HEK293 (cell line): ENCODE measurements around the gene AGPAT4.

ENCODE experiments used
- GFI1B ChIP-seq: fragments of 450-650 bp; formaldehyde crosslinking; IDR thresholded peaks from 2 replicates; pipeline ENCODE4 v1.5.1; 2016; ENCODE audit warnings: missing biosample characterization, missing genetic modification characterization
- KLF16 ChIP-seq: fragments of 450-650 bp; formaldehyde crosslinking; IDR thresholded peaks from 2 replicates; pipeline ENCODE4 v1.5.1; 2017; ENCODE audit warnings: missing biosample characterization, missing genetic modification characterization
- PRDM1 ChIP-seq: fragments of 450-650 bp; formaldehyde crosslinking; IDR thresholded peaks from 2 replicates; pipeline ENCODE4; 2016; ENCODE audit warnings: missing biosample characterization, missing genetic modification characterization
- SCRT1 ChIP-seq: fragments of 450-650 bp; formaldehyde crosslinking; IDR thresholded peaks from 2 replicates; pipeline ENCODE4 v1.5.1; 2016; ENCODE audit warnings: missing biosample characterization, missing genetic modification characterization, borderline replicate concordance
- TCF7L2 ChIP-seq: IDR thresholded peaks from 2 replicates; pipeline ENCODE4 v1.6.1; 2011; ENCODE audit warnings: low read depth, mild to moderate bottlenecking, inconsistent platforms, low read length, moderate library complexity, borderline replicate concordance
- ZBTB17 ChIP-seq: fragments of 450-650 bp; formaldehyde crosslinking; IDR thresholded peaks from 2 replicates; pipeline ENCODE4 v1.5.1; 2016; ENCODE audit warnings: missing biosample characterization, missing genetic modification characterization
- ZBTB21 ChIP-seq: fragments of 450-650 bp; formaldehyde crosslinking; IDR thresholded peaks from 2 replicates; pipeline ENCODE4 v1.5.1; 2017; ENCODE audit warnings: missing biosample characterization, missing genetic modification characterization
- ZBTB44 ChIP-seq: fragments of 450-650 bp; IDR thresholded peaks from 2 replicates; pipeline ENCODE4 v1.5.1; 2018; ENCODE audit warnings: missing biosample characterization, mild to moderate bottlenecking, missing genetic modification characterization
- ZFP69B ChIP-seq: fragments of 450-650 bp; formaldehyde crosslinking; IDR thresholded peaks from 2 replicates; pipeline ENCODE4 v1.5.1; 2016; ENCODE audit warnings: missing biosample characterization, missing genetic modification characterization
- ZNF114 ChIP-seq: fragments of 450-650 bp; formaldehyde crosslinking; IDR thresholded peaks from 2 replicates; pipeline ENCODE4 v1.5.0; 2017; ENCODE audit warnings: missing biosample characterization, missing genetic modification characterization
- ZNF169 ChIP-seq: fragments of 450-650 bp; formaldehyde crosslinking; IDR thresholded peaks from 2 replicates; pipeline ENCODE4 v1.5.1; 2016; ENCODE audit warnings: missing biosample characterization, missing genetic modification characterization
- ZNF239 ChIP-seq: fragments of 450-650 bp; formaldehyde crosslinking; IDR thresholded peaks from 2 replicates; pipeline ENCODE4 v1.5.1; 2016; ENCODE audit warnings: missing biosample characterization, missing genetic modification characterization
- ZNF341 ChIP-seq: fragments of 450-650 bp; formaldehyde crosslinking; IDR thresholded peaks from 2 replicates; pipeline ENCODE4; 2016; ENCODE audit warnings: low read depth, missing biosample characterization, missing genetic modification characterization
- ZNF391 ChIP-seq: fragments of 450-650 bp; formaldehyde crosslinking; IDR thresholded peaks from 2 replicates; pipeline ENCODE4 v1.5.1; 2016; ENCODE audit warnings: low read depth, missing biosample characterization, missing genetic modification characterization, borderline replicate concordance
- ZNF473 ChIP-seq: fragments of 450-650 bp; formaldehyde crosslinking; IDR thresholded peaks from 2 replicates; pipeline ENCODE4 v1.5.1; 2017; ENCODE audit warnings: missing biosample characterization, missing genetic modification characterization
- ZNF544 ChIP-seq: fragments of 450-650 bp; formaldehyde crosslinking; IDR thresholded peaks from 2 replicates; pipeline ENCODE4 v1.5.0; 2017; ENCODE audit warnings: missing biosample characterization, missing genetic modification characterization
- ZNF561 ChIP-seq: fragments of 450-650 bp; IDR thresholded peaks from 2 replicates; pipeline ENCODE4 v1.5.1; 2018; ENCODE audit warnings: missing biosample characterization, missing genetic modification characterization, borderline replicate concordance
- ZNF585B ChIP-seq: fragments of 450-650 bp; formaldehyde crosslinking; IDR thresholded peaks from 2 replicates; pipeline ENCODE4 v1.5.1; 2016; ENCODE audit warnings: missing biosample characterization, missing genetic modification characterization
- ZNF610 ChIP-seq: fragments of 450-650 bp; formaldehyde crosslinking; IDR thresholded peaks from 2 replicates; pipeline ENCODE4 v1.5.1; 2016; ENCODE audit warnings: missing biosample characterization, missing genetic modification characterization, borderline replicate concordance
- ZNF623 ChIP-seq: fragments of 450-650 bp; formaldehyde crosslinking; IDR thresholded peaks from 2 replicates; pipeline ENCODE4 v1.5.1; 2016; ENCODE audit warnings: missing biosample characterization, missing genetic modification characterization
- ZNF664 ChIP-seq: fragments of 450-650 bp; formaldehyde crosslinking; IDR thresholded peaks from 2 replicates; pipeline ENCODE4 v1.5.1; 2016; ENCODE audit warnings: missing biosample characterization, missing genetic modification characterization
- ZNF768 ChIP-seq: fragments of 450-650 bp; formaldehyde crosslinking; IDR thresholded peaks from 2 replicates; pipeline ENCODE4 v1.5.1; 2018; ENCODE audit warnings: missing biosample characterization, mild to moderate bottlenecking, missing genetic modification characterization
- ZNF843 ChIP-seq: fragments of 450-650 bp; formaldehyde crosslinking; IDR thresholded peaks from 2 replicates; pipeline ENCODE4 v1.5.1; 2016; ENCODE audit warnings: missing biosample characterization, missing genetic modification characterization
- ZXDB ChIP-seq: fragments of 450-650 bp; formaldehyde crosslinking; IDR thresholded peaks from 2 replicates; pipeline ENCODE4 v1.5.1; 2016; ENCODE audit warnings: missing biosample characterization, missing genetic modification characterization
- TF ChIP-seq, protein P1 (sequence below): fragments of 450-650 bp; formaldehyde crosslinking; IDR thresholded peaks from 2 replicates; pipeline ENCODE4 v1.5.1; 2017; ENCODE audit warnings: missing biosample characterization, mild to moderate bottlenecking, missing genetic modification characterization, moderate library complexity
- TF ChIP-seq, protein P2 (sequence below): fragments of 450-650 bp; formaldehyde crosslinking; IDR thresholded peaks from 2 replicates; pipeline ENCODE4 v1.5.1; 2016; ENCODE audit warnings: missing biosample characterization, missing genetic modification characterization
- TF ChIP-seq, protein P3 (sequence below): fragments of 450-650 bp; formaldehyde crosslinking; IDR thresholded peaks from 2 replicates; pipeline ENCODE4 v1.5.1; 2016; ENCODE audit warnings: missing biosample characterization, missing genetic modification characterization
- TF ChIP-seq, protein P4 (sequence below): sonication (generic); formaldehyde crosslinking; IDR thresholded peaks from 2 replicates; pipeline ENCODE4 v1.8.1; 2022; ENCODE audit warnings: mild to moderate bottlenecking, moderate library complexity, missing genetic modification reagents
- TF ChIP-seq, protein P5 (sequence below): fragments of 450-650 bp; formaldehyde crosslinking; IDR thresholded peaks from 2 replicates; pipeline ENCODE4 v1.5.1; 2016; ENCODE audit warnings: missing biosample characterization, missing genetic modification characterization, low read depth

The AGPAT4 gene

DNA sequence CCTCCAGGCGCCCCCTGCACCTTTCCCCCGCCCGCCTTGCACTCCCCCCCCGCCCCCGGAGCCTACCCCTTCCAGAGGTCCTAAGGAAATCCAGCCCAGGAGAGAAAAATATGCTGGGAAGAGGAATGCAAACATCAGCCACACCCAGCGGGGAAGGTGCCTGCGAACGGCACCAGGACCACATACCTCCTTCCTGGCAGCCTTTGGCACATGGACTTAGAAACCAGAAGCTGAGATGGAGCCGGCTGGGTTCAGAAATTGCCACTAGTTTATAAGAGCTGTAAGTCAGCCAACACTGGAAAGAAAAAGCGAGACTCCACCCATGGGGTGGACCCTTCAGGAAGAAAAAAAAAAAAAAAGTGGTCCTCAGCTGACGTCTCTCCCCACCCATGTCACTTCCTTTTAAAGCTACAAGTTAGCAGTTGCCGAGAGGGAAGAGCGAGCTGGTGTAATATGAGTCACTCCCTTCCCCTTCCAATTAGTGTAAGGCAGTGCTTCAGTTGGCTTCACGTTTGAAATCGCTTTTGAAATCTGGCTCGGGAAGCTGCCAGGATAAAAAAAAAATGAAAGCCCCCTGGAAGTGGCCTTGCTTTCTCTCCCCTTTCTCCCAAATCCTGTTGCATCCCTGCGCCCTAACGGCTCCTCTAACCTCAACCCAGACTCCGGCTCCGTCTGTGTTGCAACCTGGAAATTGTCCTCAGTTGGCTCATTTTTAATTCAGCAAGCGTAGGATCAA lies at the start of gene AGPAT4 (continued):
- TF ChIP-seq ZNF561 (tag by site-specific recombination) = 0 out of 2 replicates have a peak, but pooled peaks have one; percentile 48
- TF ChIP-seq ZNF585B (tag by site-specific recombination) = no peak
- peak; percentile 80 for TF ChIP-seq ZFP69B (tag by site-specific recombination)
- TF ChIP-seq, protein P1, sequence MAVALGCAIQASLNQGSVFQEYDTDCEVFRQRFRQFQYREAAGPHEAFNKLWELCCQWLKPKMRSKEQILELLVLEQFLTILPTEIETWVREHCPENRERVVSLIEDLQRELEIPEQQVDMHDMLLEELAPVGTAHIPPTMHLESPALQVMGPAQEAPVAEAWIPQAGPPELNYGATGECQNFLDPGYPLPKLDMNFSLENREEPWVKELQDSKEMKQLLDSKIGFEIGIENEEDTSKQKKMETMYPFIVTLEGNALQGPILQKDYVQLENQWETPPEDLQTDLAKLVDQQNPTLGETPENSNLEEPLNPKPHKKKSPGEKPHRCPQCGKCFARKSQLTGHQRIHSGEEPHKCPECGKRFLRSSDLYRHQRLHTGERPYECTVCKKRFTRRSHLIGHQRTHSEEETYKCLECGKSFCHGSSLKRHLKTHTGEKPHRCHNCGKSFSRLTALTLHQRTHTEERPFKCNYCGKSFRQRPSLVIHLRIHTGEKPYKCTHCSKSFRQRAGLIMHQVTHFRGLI (tag by site-specific recombination) = no peak; the same call in 1 of the 2 replicates
- TF ChIP-seq ZNF610 (tag by site-specific recombination) = peak; percentile 38; the same call in 1 of the 2 replicates
- peak; percentile 58; the same call in 1 of the 2 replicates for TF ChIP-seq KLF16 (tag by site-specific recombination)
- no peak for TF ChIP-seq GFI1B
- TF ChIP-seq, protein P2, sequence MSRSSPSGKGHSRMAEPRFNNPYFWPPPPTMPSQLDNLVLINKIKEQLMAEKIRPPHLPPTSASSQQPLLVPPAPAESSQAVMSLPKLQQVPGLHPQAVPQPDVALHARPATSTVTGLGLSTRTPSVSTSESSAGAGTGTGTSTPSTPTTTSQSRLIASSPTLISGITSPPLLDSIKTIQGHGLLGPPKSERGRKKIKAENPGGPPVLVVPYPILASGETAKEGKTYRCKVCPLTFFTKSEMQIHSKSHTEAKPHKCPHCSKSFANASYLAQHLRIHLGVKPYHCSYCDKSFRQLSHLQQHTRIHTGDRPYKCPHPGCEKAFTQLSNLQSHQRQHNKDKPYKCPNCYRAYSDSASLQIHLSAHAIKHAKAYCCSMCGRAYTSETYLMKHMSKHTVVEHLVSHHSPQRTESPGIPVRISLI (tag by site-specific recombination) = peak; percentile 99
- TF ChIP-seq ZNF664 = no peak
- peak; percentile 61; the same call in 1 of the 2 replicates for TF ChIP-seq SCRT1
- TF ChIP-seq ZNF843 (tag by site-specific recombination) = 0 out of 2 replicates have a peak, but pooled peaks have one; percentile 28
- TF ChIP-seq ZNF239 (tag by site-specific recombination) = no peak
- TF ChIP-seq ZNF341 (tag by site-specific recombination) = peak; percentile 71
- TF ChIP-seq ZBTB17 (tag by site-specific recombination) = peak; percentile 65
- TF ChIP-seq ZNF473 (tag by site-specific recombination) = no peak
- no peak for TF ChIP-seq TCF7L2
- peak; percentile 55 for TF ChIP-seq ZXDB
- TF ChIP-seq, protein P3, sequence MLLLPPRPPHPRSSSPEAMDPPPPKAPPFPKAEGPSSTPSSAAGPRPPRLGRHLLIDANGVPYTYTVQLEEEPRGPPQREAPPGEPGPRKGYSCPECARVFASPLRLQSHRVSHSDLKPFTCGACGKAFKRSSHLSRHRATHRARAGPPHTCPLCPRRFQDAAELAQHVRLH = no peak
- no peak for TF ChIP-seq ZNF768 (tag by site-specific recombination)
- TF ChIP-seq ZBTB21 (tag by site-specific recombination) = peak; percentile 79
- TF ChIP-seq, protein P4, sequence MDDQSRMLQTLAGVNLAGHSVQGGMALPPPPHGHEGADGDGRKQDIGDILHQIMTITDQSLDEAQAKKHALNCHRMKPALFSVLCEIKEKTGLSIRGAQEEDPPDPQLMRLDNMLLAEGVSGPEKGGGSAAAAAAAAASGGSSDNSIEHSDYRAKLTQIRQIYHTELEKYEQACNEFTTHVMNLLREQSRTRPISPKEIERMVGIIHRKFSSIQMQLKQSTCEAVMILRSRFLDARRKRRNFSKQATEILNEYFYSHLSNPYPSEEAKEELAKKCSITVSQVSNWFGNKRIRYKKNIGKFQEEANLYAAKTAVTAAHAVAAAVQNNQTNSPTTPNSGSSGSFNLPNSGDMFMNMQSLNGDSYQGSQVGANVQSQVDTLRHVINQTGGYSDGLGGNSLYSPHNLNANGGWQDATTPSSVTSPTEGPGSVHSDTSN (CRISPR knock-in tag) = no peak
- peak; percentile 97 for TF ChIP-seq PRDM1 (tag by site-specific recombination)
- no peak for TF ChIP-seq ZBTB44 (tag by site-specific recombination)
- TF ChIP-seq ZNF169 = no peak
- 0 out of 2 replicates have a peak, but pooled peaks have one; percentile 44 for TF ChIP-seq ZNF391 (tag by site-specific recombination)
- TF ChIP-seq ZNF114 (tag by site-specific recombination) = no peak
- TF ChIP-seq ZNF623 = no peak
- TF ChIP-seq ZNF544 (tag by site-specific recombination) = no peak
- TF ChIP-seq, protein P5, sequence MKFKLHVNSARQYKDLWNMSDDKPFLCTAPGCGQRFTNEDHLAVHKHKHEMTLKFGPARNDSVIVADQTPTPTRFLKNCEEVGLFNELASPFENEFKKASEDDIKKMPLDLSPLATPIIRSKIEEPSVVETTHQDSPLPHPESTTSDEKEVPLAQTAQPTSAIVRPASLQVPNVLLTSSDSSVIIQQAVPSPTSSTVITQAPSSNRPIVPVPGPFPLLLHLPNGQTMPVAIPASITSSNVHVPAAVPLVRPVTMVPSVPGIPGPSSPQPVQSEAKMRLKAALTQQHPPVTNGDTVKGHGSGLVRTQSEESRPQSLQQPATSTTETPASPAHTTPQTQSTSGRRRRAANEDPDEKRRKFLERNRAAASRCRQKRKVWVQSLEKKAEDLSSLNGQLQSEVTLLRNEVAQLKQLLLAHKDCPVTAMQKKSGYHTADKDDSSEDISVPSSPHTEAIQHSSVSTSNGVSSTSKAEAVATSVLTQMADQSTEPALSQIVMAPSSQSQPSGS (tag by site-specific recombination) = peak; percentile 58; the same call in 1 of the 2 replicates
